ENCODE results near the gene ATG10. TPM values are rescaled to one million over a fixed set of nuclear protein-coding genes. Genes with fewer than 3 reads are reported as not detected.
"Not testable (repeated sequence)": the region's sequence is repeated elsewhere in the genome, so short reads cannot be mapped to it uniquely, and the experiment has no call there.

ATG10 gene
- total and polyA plus RNA-seq, 8 donors = 6.4 to 15.7 (median 11.1) TPM

DNA sequence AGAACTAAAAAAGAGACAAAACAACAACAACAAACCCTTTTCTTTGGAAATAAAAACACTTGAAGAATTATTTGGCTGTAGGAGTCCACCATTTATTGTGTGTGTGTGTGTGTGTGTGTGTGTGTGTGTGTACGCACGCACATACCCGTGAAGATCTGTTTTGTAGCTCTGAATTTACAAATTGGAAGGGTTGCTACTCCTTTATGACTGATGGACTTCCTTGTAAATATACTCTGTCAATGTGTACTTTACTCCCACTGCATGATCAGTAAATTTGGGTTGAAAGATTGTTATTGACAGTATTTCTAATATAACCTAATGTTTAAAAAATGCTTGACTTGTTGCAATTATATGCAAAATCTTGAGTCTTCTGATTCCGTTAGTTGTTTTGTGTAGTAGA is 148.1 kb downstream of the ATG10 start:
- intact Hi-C loops (cut with DNase I) = no loop called here
- Histone ChIP-seq H3K36me3 (no peaks in the 10 kb centered on the region), H3K27ac (no peak overlapping the region), H3K4me3 (no peak overlapping the region), H3K4me1 (no peaks in the 10 kb centered on the region), H3K9me3 (peaks cover 0 to 7% of the 10 kb centered on the region in 2 donors), H3K27me3 (no peaks in the 10 kb centered on the region)
- no peak for ATAC-seq
- no peak for DNase-seq
- TF ChIP-seq, protein P1, sequence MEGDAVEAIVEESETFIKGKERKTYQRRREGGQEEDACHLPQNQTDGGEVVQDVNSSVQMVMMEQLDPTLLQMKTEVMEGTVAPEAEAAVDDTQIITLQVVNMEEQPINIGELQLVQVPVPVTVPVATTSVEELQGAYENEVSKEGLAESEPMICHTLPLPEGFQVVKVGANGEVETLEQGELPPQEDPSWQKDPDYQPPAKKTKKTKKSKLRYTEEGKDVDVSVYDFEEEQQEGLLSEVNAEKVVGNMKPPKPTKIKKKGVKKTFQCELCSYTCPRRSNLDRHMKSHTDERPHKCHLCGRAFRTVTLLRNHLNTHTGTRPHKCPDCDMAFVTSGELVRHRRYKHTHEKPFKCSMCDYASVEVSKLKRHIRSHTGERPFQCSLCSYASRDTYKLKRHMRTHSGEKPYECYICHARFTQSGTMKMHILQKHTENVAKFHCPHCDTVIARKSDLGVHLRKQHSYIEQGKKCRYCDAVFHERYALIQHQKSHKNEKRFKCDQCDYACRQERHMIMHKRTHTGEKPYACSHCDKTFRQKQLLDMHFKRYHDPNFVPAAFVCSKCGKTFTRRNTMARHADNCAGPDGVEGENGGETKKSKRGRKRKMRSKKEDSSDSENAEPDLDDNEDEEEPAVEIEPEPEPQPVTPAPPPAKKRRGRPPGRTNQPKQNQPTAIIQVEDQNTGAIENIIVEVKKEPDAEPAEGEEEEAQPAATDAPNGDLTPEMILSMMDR (IDR thresholded peaks at IDR 0.05) = no peak

DNA sequence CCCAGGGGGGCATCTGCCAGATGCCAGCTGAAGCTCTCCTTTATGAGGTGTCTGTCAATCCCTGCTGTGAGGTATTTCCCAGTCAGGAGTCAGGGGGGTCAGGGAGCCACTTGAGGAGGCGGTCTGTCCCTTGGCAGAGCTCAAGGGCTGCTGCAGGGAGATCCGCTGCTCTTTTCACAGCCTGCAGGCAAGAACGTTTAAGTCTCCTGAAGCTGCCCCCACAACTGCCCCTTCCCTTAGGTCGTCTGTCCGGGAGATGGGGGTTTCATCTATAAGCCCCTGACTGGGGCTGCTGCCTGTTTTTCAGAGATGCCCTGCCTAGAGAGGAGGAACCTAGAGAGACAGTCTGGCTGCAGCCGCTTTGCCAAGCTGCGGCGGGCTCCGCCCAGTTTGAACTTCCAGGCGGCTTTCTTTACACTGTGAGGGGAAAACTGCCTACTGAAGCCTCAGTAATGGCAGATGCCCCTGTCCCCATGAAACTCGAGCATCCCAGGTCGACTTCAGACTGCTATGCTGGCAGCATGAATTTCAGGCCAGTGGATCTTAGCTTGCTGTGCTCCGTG is 158.0 kb downstream of the ATG10 start:
- Histone ChIP-seq H3K4me3 (no peak overlapping the region), H3K27ac (no peak overlapping the region), H3K27me3 (no peaks in the 10 kb centered on the region), H3K4me1 (no peaks in the 10 kb centered on the region), H3K9me3 (peaks cover 0 to 6% of the 10 kb centered on the region in 2 donors), H3K36me3 (no peaks in the 10 kb centered on the region)
- no peak for ATAC-seq
- no peak for DNase-seq
- TF ChIP-seq, protein P1 (IDR thresholded peaks at IDR 0.05) = no peak
- intact Hi-C loops (cut with DNase I) = no loop called here

DNA sequence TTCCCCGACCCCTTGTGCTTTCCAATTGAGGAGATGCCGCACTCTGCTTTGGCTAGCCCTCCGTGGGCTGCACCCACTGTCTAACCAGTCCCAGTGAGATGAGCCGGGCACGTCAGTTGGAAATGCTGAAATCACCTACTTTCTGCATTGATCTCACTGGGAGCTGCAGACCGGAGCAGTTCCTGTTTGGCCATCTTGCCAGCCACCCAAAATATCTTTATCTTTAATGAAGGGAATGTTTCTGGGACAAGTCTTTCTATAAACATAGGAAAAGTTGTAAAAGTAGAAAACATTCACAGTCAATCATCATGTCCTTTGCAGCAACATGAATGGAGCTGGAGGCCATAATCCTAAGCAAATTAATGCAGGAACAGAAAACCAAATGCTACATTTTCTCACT is 158.8 kb downstream of the ATG10 start:
- no peak for ATAC-seq
- intact Hi-C loops (cut with DNase I) = no loop called here

DNA sequence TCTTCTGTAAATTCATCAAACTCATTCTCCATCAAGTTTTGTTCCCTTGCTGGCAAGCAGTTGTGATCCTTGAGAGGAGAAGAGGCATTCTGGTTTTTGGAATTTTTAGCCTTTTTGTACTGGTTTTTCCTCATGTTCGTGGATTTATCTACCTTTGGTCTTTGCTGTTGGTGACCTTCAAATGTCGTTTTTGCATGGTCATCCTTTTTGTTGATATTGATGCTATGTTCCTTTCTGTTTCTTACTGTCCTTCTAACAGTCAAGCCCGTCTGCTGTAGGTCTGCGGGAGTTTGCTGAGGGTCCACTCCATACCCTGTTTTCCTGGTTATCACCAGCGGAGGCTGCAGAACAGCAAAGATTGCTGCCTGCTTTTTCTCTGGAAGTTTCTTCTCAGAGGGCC is 165.4 kb downstream of the ATG10 start:
- TF ChIP-seq, protein P1 (IDR thresholded peaks at IDR 0.05) = no peak
- intact Hi-C loops (cut with DNase I) = no loop called here
- H3K36me3 ChIP-seq = no peaks in the 10 kb centered on the region
- no peaks in the 10 kb centered on the region for H3K27me3 ChIP-seq
- peaks cover 0 to 19% of the 10 kb centered on the region in 2 donors for H3K9me3 ChIP-seq
- DNase-seq = no peak
- H3K4me3 ChIP-seq = no peak overlapping the region
- ATAC-seq = no peak
- H3K27ac ChIP-seq = no peak overlapping the region
- H3K4me1 ChIP-seq = no peaks in the 10 kb centered on the region

More for the DNA sequence above, 158.8 kb downstream of the ATG10 start:
- TF ChIP-seq, protein P1 (IDR thresholded peaks at IDR 0.05) = no peak
- Histone ChIP-seq H3K4me1 (no peaks in the 10 kb centered on the region), H3K36me3 (no peaks in the 10 kb centered on the region), H3K9me3 (peaks cover 0 to 11% of the 10 kb centered on the region in 2 donors), H3K27ac (no peak overlapping the region), H3K4me3 (no peak overlapping the region), H3K27me3 (no peaks in the 10 kb centered on the region)
- no peak for DNase-seq

DNA sequence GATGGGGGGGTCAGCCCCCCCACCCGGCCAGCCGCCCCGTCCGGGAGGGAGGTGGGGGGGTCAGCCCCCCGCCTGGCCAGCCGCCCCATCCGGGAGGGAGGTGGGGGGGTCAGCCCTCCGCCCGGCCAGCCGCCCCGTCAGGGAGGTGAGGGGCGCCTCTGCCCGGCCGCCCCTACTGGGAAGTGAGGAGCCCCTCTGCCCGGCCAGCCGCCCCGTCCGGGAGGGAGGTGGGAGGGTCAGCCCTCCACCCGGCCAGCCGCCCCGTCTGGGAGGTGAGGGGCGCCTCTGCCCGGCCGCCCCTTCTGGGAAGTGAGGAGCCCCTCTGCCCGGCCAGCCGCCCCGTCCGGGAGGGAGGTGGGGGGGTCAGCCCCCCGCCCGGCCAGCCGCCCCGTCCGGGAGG is 168.0 kb downstream of the ATG10 start:
- H3K27me3 ChIP-seq; H3K36me3 ChIP-seq; DNase-seq; intact Hi-C loops (cut with DNase I); H3K27ac ChIP-seq; H3K4me3 ChIP-seq; H3K4me1 ChIP-seq; ATAC-seq: not testable (repeated sequence)
- H3K9me3 ChIP-seq = peaks cover 0 to 16% of the 10 kb centered on the region in 2 donors

All from left lung (tissue), 10 donors.